Measurements from ENCODE around the gene CT45A8.
"Not testable (repeated sequence)": the region's sequence is repeated elsewhere in the genome, so short reads cannot be mapped to it uniquely, and the experiment has no call there.

The CT45A8 gene, protein sequence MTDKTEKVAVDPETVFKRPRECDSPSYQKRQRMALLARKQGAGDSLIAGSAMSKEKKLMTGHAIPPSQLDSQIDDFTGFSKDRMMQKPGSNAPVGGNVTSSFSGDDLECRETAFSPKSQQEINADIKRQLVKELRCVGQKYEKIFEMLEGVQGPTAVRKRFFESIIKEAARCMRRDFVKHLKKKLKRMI

DNA sequence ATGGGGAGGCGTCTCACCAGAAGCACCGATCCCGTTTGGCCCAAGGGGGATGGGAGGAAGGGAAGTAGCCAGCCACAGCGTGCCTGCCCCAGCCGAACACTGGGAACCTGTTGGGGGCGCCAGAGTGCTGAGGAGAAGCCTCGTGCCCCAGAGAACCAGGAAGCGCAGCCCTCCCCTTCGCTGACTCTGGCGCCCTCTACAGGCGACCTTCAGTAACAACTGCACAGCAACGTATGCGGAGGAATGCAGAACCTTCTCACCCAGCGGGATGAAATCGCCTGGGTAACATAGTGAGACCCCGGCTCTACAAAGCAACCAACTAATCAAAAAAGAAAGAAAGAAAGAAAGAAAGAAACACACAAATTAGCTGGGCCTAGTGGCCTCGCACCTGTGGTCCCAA is at the start of gene CT45A8:
TSS of gene CT45A8 (minus strand) at position 101 of the 400 bp plus-strand sequence. CDS start 3,755 bp downstream, outside the sequence.
- not testable (repeated sequence) for DNase-seq

DNA sequence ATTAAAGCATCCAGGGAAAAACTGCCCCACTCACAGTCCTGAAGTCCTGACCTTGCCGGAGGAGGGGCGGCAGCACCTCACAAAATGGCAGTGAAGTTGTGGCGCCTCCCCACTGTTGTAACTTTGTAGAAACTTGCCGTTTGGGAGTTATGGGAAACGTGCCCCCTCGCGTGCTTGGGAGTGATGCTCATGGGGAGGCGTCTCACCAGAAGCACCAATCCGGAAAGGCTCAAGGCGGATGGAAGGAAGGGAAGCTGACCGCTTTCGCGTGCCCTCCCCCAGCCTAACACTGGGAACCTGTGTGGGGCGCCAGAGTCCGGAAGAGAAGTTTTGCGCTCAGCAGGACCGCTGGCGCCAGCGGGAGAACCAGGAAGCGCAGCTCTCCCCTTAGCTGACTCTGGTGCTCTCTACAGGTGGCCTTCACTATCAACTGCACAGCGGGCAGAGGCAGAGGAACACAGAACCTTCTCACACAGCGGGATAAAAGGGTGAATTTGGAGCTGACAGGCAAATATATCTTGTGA is 39.0 kb upstream of the CT45A8 start, which contains the start of the genes CT45A10 and SAGE1:
TSS of gene CT45A10 (minus strand) at position 151 of the 524 bp plus-strand sequence. CDS start 8,100 bp downstream, outside the sequence.
TSS of gene SAGE1 (plus strand) at position 423 of the 524 bp plus-strand sequence. CDS start 2,527 bp downstream, outside the sequence.
- DNase-seq, result no peak

DNA sequence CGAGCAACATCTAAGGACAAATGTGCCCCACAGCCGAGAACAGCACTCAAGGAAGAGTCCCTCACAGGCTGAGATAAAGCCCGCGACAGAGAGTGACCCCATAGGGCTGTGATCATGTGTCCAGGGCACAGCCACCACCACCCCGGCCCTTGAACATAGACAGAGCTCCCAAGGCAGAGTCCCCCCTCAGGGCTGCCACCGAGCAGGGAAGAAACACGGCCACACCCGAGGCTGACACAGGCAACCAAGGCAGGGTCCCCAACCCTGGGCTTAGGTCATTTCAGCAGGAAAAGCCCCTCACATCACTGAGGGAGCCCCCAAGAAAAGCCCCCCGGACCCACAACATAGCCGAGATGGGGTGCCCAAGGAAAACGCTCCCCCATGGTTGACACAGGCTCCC is 38.4 kb upstream of the CT45A8 start:
- DNase-seq, result no peak

DNA sequence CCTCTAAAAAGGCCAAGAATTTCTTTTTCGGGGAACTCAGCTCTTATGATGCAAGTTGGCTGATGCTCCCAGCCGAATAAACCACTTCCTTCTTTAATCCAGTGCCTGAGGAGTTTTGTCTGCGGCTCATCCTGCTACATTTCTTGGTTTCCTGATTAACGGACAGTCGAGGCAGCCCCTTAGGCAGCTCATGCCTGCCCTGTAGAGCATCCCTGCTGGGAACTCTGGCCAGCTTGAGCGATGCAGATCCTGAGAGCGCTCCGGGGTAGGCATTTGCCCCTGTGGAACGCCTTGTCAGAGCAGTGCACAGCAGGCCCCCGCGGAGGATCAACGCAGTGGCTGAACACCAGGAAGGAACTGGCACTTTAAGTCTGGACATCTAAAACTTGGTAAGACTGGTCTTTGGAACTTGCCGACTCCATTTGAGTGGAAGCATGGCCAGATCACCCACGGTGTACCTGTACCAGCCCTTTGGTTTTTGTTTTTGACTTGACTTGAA is 35.8 kb upstream of the CT45A8 start:
- no peak for DNase-seq

DNA sequence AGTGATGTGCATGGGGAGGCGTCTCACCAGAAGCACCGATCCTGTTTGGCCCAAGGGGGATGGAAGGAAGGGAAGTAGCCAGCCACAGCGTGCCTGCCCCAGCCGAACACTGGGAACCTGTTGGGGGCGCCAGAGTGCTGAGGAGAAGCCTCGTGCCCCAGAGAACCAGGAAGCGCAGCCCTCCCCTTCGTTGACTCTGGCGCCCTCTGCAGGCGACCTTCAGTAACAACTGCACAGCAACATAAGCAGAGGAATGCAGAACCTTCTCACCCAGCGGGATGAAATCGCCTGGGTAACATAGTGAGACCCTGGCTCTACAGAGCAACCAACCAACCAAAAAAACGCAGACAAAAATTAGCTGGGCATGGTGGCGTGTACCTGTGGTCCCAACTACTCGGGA is 34.6 kb upstream of the CT45A8 start:
- DNase-seq, result not testable (repeated sequence)

DNA sequence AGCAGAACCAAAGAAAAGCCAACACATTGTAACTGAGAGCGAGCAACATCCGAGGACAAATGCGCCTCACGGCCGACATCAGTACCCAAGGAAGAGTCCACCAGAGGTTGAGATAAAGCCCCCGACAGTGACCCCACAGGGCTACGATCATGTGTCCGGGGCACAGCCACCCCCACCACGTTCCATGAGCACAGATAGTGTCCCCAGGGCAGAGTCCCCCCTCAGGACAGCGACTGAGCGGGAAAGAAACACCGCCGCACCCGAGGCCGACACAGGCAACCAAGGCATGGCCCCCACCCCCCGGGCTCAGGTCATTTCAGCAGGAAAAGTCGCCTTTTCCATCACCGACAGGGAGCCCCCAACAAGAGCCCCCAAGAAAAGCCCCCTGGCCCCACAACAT is 33.9 kb upstream of the CT45A8 start:
- not testable (repeated sequence) for DNase-seq

DNA sequence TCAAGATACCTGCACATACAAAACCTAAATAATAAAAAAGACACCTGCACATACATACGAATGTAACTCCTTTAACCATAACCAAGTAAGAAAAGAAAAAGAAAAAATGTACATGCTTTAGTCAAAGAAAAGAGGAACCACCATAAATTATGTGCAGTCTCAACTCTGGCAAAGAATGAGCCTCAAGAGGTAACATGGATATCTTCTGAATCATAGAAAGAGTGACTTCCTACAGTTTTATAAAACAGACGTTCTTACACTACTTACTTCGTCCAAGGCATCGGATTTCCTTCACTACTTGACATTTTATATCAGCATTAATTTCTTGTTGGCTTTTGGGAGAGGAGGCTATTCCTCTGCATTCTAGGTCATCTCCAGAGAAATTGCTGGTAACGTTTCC is 28.4 kb upstream of the CT45A8 start:
- DNase-seq, result not testable (repeated sequence)

DNA sequence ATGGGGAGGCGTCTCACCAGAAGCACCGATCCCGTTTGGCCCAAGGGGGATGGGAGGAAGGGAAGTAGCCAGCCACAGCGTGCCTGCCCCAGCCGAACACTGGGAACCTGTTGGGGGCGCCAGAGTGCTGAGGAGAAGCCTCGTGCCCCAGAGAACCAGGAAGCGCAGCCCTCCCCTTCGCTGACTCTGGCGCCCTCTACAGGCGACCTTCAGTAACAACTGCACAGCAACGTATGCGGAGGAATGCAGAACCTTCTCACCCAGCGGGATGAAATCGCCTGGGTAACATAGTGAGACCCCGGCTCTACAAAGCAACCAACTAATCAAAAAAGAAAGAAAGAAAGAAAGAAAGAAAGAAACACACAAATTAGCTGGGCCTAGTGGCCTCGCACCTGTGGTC is 17.4 kb upstream of the CT45A8 start, which contains the start of gene CT45A9:
TSS of gene CT45A9 (minus strand) at position 101 of the 400 bp plus-strand sequence. CDS start 3,751 bp downstream, outside the sequence.
- DNase-seq, result not testable (repeated sequence)

DNA sequence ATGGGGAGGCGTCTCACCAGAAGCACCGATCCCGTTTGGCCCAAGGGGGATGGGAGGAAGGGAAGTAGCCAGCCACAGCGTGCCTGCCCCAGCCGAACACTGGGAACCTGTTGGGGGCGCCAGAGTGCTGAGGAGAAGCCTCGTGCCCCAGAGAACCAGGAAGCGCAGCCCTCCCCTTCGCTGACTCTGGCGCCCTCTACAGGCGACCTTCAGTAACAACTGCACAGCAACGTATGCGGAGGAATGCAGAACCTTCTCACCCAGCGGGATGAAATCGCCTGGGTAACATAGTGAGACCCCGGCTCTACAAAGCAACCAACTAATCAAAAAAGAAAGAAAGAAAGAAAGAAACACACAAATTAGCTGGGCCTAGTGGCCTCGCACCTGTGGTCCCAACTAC is 17.2 kb downstream of the CT45A8 start, which contains the start of gene CT45A7:
TSS of gene CT45A7 (minus strand) at position 101 of the 400 bp plus-strand sequence. CDS start 3,747 bp downstream, outside the sequence.
- not testable (repeated sequence) for DNase-seq

DNA sequence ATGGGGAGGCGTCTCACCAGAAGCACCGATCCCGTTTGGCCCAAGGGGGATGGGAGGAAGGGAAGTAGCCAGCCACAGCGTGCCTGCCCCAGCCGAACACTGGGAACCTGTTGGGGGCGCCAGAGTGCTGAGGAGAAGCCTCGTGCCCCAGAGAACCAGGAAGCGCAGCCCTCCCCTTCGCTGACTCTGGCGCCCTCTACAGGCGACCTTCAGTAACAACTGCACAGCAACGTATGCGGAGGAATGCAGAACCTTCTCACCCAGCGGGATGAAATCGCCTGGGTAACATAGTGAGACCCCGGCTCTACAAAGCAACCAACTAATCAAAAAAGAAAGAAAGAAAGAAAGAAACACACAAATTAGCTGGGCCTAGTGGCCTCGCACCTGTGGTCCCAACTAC is 34.4 kb downstream of the CT45A8 start, which contains the start of gene CT45A2:
TSS of gene CT45A2 (minus strand) at position 101 of the 400 bp plus-strand sequence. CDS start 3,747 bp downstream, outside the sequence.
- DNase-seq, result not testable (repeated sequence)

DNA sequence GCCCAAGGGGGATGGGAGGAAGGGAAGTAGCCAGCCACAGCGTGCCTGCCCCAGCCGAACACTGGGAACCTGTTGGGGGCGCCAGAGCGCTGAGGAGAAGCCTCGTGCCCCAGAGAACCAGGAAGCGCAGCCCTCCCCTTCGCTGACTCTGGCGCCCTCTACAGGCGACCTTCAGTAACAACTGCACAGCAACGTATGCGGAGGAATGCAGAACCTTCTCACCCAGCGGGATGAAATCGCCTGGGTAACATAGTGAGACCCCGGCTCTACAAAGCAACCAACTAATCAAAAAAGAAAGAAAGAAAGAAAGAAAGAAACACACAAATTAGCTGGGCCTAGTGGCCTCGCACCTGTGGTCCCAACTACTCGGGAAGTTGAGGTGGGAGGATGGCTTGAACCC is 51.7 kb downstream of the CT45A8 start, which contains the start of gene CT45A6:
TSS of gene CT45A6 (minus strand) at position 101 of the 400 bp plus-strand sequence. CDS start 3,794 bp downstream, outside the sequence.
- not testable (repeated sequence) for DNase-seq

Measured in NCI-H1092 (cell line).